ENCODE measurements around the gene EMX1. TPM values are rescaled to one million over a fixed set of nuclear protein-coding genes. Genes with fewer than 3 reads are reported as not detected.
"Not testable (repeated sequence)": the region's sequence is repeated elsewhere in the genome, so short reads cannot be mapped to it uniquely, and the experiment has no call there.

The EMX1 gene
- total RNA-seq, 1 donor from 2014 or later: 8.2 TPM

- TF ChIP-seq, protein P1, sequence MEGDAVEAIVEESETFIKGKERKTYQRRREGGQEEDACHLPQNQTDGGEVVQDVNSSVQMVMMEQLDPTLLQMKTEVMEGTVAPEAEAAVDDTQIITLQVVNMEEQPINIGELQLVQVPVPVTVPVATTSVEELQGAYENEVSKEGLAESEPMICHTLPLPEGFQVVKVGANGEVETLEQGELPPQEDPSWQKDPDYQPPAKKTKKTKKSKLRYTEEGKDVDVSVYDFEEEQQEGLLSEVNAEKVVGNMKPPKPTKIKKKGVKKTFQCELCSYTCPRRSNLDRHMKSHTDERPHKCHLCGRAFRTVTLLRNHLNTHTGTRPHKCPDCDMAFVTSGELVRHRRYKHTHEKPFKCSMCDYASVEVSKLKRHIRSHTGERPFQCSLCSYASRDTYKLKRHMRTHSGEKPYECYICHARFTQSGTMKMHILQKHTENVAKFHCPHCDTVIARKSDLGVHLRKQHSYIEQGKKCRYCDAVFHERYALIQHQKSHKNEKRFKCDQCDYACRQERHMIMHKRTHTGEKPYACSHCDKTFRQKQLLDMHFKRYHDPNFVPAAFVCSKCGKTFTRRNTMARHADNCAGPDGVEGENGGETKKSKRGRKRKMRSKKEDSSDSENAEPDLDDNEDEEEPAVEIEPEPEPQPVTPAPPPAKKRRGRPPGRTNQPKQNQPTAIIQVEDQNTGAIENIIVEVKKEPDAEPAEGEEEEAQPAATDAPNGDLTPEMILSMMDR (conservative IDR thresholded peaks at IDR 0.05; ENCODE audit: low read depth, low read length): no peak
- H3K4me3 ChIP-seq (ENCODE audit: low read depth, low read length): no peak overlapping the region
- no peak for DNase-seq (ENCODE audit: low read depth)
Measured at GRCh38 chr2:72900191-72900825, 17.0 kb upstream of the EMX1 start.

GRCh38 chr2:72901426-72901825 lies 15.9 kb upstream of the EMX1 start:
- TF ChIP-seq, protein P1 (conservative IDR thresholded peaks at IDR 0.05; ENCODE audit: low read depth, low read length): no peak

DNA sequence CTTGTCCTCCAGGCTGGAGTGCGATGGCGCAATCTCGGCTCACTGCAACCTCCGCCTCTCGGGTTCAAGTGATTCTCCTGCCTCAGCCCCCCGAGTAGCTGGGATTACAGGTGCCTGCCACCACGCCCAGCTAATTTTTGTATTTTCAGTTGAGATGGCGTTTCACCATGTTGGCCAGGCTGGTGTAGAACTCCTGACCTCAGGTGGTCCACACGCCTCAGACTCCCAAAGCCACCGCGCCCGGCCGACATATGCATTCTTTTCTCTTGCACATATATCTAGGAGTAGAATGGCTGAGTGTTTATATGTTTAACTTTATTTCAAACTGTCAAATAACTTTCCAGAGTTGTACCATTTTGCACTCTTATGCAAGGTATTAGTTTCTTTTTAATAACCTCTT lies 9.9 kb upstream of the EMX1 start:
- DNase-seq (ENCODE audit: low read depth); H3K4me3 ChIP-seq (ENCODE audit: low read depth, low read length): not testable (repeated sequence)

More at GRCh38 chr2:72901426-72901825, 15.9 kb upstream of the EMX1 start:
- no peak for DNase-seq (ENCODE audit: low read depth)
- H3K4me3 ChIP-seq (ENCODE audit: low read depth, low read length): no peak overlapping the region

- no peak for DNase-seq (ENCODE audit: low read depth)
- TF ChIP-seq, protein P1 (conservative IDR thresholded peaks at IDR 0.05; ENCODE audit: low read depth, low read length): no peak
- no peak overlapping the region for H3K4me3 ChIP-seq (ENCODE audit: low read depth, low read length)
Measured at GRCh38 chr2:72908741-72909140, 8.6 kb upstream of the EMX1 start.

- no peak overlapping the region for H3K4me3 ChIP-seq (ENCODE audit: low read depth, low read length)
- DNase-seq (ENCODE audit: low read depth): peak; percentile 74
- TF ChIP-seq, protein P1 (conservative IDR thresholded peaks at IDR 0.05; ENCODE audit: low read depth, low read length): no peak
Measured at GRCh38 chr2:72911256-72911655, 6.1 kb upstream of the EMX1 start.

GRCh38 chr2:72913486-72914205 lies 3.7 kb upstream of the EMX1 start:
- TF ChIP-seq, protein P1 (conservative IDR thresholded peaks at IDR 0.05; ENCODE audit: low read depth, low read length): peak; percentile 39

DNA sequence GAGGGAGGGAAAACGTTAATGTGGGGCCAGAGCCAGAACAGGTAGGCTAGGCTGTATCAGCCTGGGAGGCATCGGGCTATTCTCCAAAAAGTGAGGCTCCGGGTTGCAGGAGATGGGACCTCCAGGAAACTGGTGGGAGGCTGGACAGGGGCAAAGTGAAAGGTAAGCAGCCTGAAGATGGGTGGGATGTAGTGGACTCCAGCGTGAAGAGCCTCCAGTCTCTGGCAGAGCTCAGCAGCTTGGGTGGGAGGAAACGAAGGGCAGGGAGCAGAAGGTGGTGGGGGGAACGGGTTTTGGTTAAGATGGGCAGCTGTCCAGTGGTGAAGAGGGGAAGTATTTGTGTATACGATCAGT lies 3.1 kb upstream of the EMX1 start:
- TF ChIP-seq, protein P1 (conservative IDR thresholded peaks at IDR 0.05; ENCODE audit: low read depth, low read length): no peak
- DNase-seq (ENCODE audit: low read depth): no peak
- no peak overlapping the region for H3K4me3 ChIP-seq (ENCODE audit: low read depth, low read length)

More at GRCh38 chr2:72913486-72914205, 3.7 kb upstream of the EMX1 start:
- DNase-seq (ENCODE audit: low read depth): no peak
- no peak overlapping the region for H3K4me3 ChIP-seq (ENCODE audit: low read depth, low read length)

Data from epithelial cell of proximal tubule (primary cell).